Head of caudate nucleus (tissue), 42 donors: Measurements from ENCODE around the gene POTEB.
A peak's percentile ranks its signal among the peaks of the same experiment; 100 is the strongest.
"Not testable (repeated sequence)": the region's sequence is repeated elsewhere in the genome, so short reads cannot be mapped to it uniquely, and the experiment has no call there.

Experiments used
- DNase-seq, 42 donors: peaks; one replicate each; pipeline versions ENCODE4 v3.0.0 to v3.0.0-alpha.2; 2020 to 2021; ENCODE audit warnings: mixed read lengths in 7 of 42
- intact Hi-C: fragments of 100-400 bp; cut with DNase I; formaldehyde crosslinking; loops from one replicate; pipeline ENCODE4 v1.15.0; 2022

Gene POTEB

GRCh38 chr15:21877635-21878034, at the start of gene POTEB:
Gene POTEB (minus strand): TSS chr15:21877735. CDS start chr15:21877246, 489 bp downstream.
- DNase-seq, intact Hi-C loops: not testable (repeated sequence)

GRCh38 chr15:21890955-21891354, 13.4 kb upstream of the POTEB start:
- intact Hi-C loops, DNase-seq: not testable (repeated sequence)

GRCh38 chr15:21889542-21889941, 12.0 kb upstream of the POTEB start:
- DNase-seq, intact Hi-C loops: not testable (repeated sequence)

GRCh38 chr15:21838831-21839230, 38.7 kb downstream of the POTEB start:
- intact Hi-C loops: not testable (repeated sequence)

More at GRCh38 chr15:21838831-21839230, 38.7 kb downstream of the POTEB start:
- DNase-seq: peak in 6 of 42 donors; percentile 0 to 8 (median 2)
